ENCODE measurements around the gene CATSPERZ. TPM values are rescaled to one million over a fixed set of nuclear protein-coding genes. Genes with fewer than 3 reads are reported as not detected.
A peak's percentile ranks its signal among the peaks of the same experiment; 100 is the strongest.

Gene CATSPERZ
- total and polyA plus RNA-seq, 9 of the 15 experiments (the other 6 are each of a cell fraction or from before 2014, with no cell fraction given) = 0.86 to 8.5 (median 3.5) TPM

- TF ChIP-seq ATF2 (CRISPR knock-in tag; IDR thresholded peaks at IDR 0.05) (no peak), PTBP1 (IDR thresholded peaks at IDR 0.05; ENCODE audit: low read depth, low read length) (no peak), ZNF639 (CRISPR knock-in tag; conservative IDR thresholded peaks at IDR 0.05 in 1 of 2, IDR thresholded peaks at IDR 0.05 in 1 of 2) (peak in 1 of 2 experiments; percentile 72; a peak in 2 of 4 replicates), ELF4 (CRISPR knock-in tag; IDR thresholded peaks at IDR 0.05) (peak; percentile 96), ZNF232 (CRISPR knock-in tag; IDR thresholded peaks at IDR 0.05) (no peak), KHSRP (IDR thresholded peaks at IDR 0.05) (peak; percentile 47; the same call in 1 of the 2 replicates), POLR2H (tag; IDR thresholded peaks at IDR 0.05; ENCODE audit: low read depth) (no peak), BRCA1 (IDR thresholded peaks at IDR 0.05) (no peak), BRCA1 (CRISPR knock-in tag; IDR thresholded peaks at IDR 0.05) (no peak), SRSF1 (IDR thresholded peaks at IDR 0.05; ENCODE audit: low read depth, low read length) (no peak), NFRKB (IDR thresholded peaks at IDR 0.05; ENCODE audit: low read depth) (peak; percentile 89), THRAP3 (IDR thresholded peaks at IDR 0.05; ENCODE audit: borderline replicate concordance) (peak; percentile 90), MCM5 (IDR thresholded peaks at IDR 0.05; ENCODE audit: low read depth) (no peak), ZBTB12 (CRISPR knock-in tag; IDR thresholded peaks at IDR 0.05) (no peak), NCOR1 (IDR thresholded peaks at IDR 0.05) (no peak), ZNF384 (IDR thresholded peaks at IDR 0.05; ENCODE audit: low read depth, low read length) (no peak), MBD2 (IDR thresholded peaks at IDR 0.05; ENCODE audit: borderline replicate concordance, low read depth) (peak; percentile 29; the same call in 1 of the 2 replicates), ZNF217 (CRISPR knock-in tag; IDR thresholded peaks at IDR 0.05) (no peak), TCFL5 (CRISPR knock-in tag; conservative IDR thresholded peaks at IDR 0.05) (no peak), THRA (IDR thresholded peaks at IDR 0.05) (no peak), HCFC1 (IDR thresholded peaks at IDR 0.05; ENCODE audit: low read depth, low read length) (no peak), RFX7 (CRISPR knock-in tag; IDR thresholded peaks at IDR 0.05) (no peak), TRIM24 (IDR thresholded peaks at IDR 0.05) (peak; percentile 55 to 79), FOSL1 (tag; conservative IDR thresholded peaks at IDR 0.05) (peak; percentile 84), POLR3G (IDR thresholded peaks at IDR 0.05; ENCODE audit: extremely low read depth, insufficient read length, insufficient replicate concordance) (no peak), TAF15 (IDR thresholded peaks at IDR 0.05; ENCODE audit: low read depth, low read length) (no peak)
These were observed 31.6 kb downstream of the CATSPERZ start (continued) for GRCh38 chr11:64331569-64332371.
